Central memory CD4-positive, alpha-beta T cell (primary cell): ENCODE data around the gene TAS2R40.
"Not testable (repeated sequence)": the region's sequence is repeated elsewhere in the genome, so short reads cannot be mapped to it uniquely, and the experiment has no call there.

ENCODE experiments used
- DNase-seq: peaks from one replicate; pipeline ENCODE4 v3.0.0; 2022

TAS2R40 gene

GRCh38 chr7:143252006-143252405 lies 30.2 kb downstream of the TAS2R40 start:
- DNase-seq = peak; percentile 24

DNA sequence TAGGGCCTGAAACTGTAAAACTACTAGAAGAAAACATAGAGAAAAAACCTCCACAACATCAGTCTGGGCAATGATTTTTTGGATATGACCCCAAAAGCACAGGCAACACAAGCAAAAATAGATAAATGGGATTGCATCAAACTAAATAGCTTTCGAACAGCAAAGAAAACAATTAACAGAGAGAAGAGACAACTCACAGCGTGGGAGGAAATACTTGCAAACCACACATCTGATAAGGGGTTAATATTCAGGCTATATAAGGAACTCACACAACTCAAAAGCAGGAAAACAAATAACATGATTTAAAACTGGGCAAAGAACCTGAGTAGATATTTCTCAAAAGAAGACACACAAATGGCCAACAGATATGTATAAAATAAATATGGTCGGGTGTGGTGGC lies 33.7 kb downstream of the TAS2R40 start:
- DNase-seq = no peak

- no peak for DNase-seq
Measured at GRCh38 chr7:143256325-143256724, 34.5 kb downstream of the TAS2R40 start.

- no peak for DNase-seq
Measured at GRCh38 chr7:143256932-143257331, 35.1 kb downstream of the TAS2R40 start.

GRCh38 chr7:143257501-143257900 lies 35.7 kb downstream of the TAS2R40 start:
- no peak for DNase-seq

DNA sequence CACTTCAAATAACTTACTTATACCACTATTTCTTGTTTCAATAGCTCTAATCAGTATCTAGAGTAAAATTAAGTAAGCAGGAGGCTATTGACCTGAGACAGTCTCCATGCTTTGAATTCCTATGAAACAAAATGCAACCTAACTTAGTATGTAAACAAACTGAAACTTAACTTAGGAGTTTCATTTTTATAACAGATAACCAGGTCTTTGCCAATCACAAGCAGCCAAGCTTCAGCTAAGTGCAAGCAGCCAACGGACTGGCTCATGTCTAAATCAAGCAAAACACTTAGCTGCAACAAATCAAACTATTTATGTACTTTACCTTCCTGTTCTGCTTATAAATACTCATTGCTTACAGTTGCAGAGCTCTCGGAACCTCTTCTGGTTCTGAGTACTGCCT lies 37.0 kb downstream of the TAS2R40 start:
- DNase-seq = peak; percentile 22

GRCh38 chr7:143259765-143260164 lies 37.9 kb downstream of the TAS2R40 start:
- no peak for DNase-seq

GRCh38 chr7:143261901-143262300 lies 40.1 kb downstream of the TAS2R40 start:
- DNase-seq = no peak

DNA sequence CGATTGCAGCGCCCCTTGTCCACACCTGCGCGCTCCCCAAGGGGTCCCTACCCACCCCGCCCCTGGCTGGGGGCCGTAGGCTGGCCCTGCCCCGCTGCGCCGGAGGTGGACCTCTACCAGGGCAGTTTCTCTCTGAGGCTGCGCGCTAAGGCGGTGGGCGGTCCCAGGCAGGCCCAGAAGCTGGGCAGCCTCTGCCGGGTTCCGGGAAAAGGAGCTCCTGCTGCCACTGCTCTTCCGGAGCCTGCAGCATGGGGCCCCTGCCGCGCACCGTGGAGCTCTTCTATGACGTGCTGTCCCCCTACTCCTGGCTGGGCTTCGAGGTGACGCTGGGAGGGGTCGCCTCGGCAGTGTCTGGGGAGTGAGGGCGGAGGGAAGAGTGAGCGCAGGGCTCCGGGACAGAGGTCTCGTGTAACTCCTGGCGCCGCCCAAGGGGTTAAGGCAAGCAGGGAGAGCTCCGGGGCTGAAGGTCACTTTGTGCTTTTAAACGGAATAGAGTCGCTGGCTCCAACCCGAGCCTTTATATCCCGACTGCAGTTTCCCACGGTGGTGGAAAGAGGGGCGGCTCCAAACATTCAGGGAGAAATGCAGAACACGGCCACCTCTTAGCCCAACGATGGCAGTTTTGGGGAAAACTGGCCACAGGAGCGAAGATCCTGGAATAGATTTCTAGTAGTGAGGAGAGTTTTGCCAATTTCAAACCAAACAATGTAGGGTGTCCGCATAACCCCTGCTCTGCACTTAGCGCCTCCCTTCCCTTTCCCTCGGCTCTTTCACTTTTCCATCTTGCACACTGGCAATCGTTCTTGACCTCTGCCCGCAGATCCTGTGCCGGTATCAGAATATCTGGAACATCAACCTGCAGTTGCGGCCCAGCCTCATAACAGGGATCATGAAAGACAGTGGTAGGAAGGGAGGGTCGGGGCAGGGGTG lies 41.7 kb downstream of the TAS2R40 start, which contains the start of gene GSTK1:
Gene GSTK1 (plus strand): TSS at position 176 of the 930 bp plus-strand sequence. CDS start 73 bp downstream, at position 249.
- peak; percentile 77 for DNase-seq

DNA sequence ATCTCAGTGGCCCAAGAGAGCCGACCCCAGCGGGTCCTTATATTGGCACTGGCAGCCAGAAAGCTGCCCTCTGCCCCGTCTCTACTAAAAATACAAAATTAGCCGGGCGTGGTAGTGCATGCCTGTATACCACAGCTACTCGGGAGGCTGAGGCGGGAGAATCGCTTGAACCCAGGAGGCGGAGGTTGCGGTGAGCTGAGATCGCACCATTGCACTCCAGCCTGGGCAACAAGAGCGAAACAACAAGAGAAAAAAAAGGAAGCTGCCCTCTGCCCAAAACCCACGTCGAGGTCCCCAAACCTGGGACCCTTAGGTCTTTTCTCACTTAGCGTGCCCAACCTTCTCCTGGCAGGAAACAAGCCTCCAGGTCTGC lies 42.3 kb downstream of the TAS2R40 start:
- not testable (repeated sequence) for DNase-seq

GRCh38 chr7:143265017-143265693 lies 43.3 kb downstream of the TAS2R40 start:
- no peak for DNase-seq

DNA sequence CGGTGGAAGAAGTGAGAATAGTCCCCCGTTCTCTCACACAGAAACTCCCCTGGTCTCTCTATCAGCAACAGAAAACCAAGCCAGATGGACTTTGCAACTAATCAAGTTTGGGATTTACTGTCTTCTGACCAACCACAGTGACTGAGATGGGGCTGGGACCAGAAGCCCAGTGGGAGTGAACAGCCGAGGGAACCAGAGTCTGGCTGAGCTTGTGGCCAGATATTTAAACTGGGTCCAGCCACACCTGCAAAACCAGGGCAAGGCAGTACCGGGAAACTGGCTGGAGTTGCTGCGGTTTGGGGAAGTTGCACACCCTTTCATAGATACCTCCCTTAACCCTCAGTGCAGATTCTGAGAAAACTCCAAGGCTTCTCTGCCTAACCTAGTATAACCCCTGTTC lies 47.4 kb downstream of the TAS2R40 start:
- DNase-seq = no peak

GRCh38 chr7:143271240-143271639 lies 49.4 kb downstream of the TAS2R40 start:
- no peak for DNase-seq
